Mucosa of stomach (tissue), 1 donor: Measurements from ENCODE around the gene STXBP2.

Experiments used
- H3K27me3 ChIP-seq: one replicate; pipeline ENCODE4 v1.7.0; 2013; ENCODE audit warnings: mild to moderate bottlenecking, low read length; ENCODE audit not compliant: control insufficient read depth, insufficient read depth
- H3K36me3 ChIP-seq: one replicate; pipeline ENCODE4 v1.7.0; 2013; ENCODE audit warnings: low read length; ENCODE audit not compliant: control insufficient read depth, insufficient read depth
- H3K4me1 ChIP-seq: one replicate; pipeline ENCODE4 v1.7.0; 2013; ENCODE audit warnings: mild to moderate bottlenecking, low read length; ENCODE audit not compliant: control insufficient read depth, insufficient read depth
- H3K4me3 ChIP-seq: one replicate; pipeline ENCODE4 v1.7.0; 2013; ENCODE audit warnings: low read length
- H3K9ac ChIP-seq: one replicate; pipeline ENCODE4 v1.7.0; 2013; ENCODE audit warnings: mild to moderate bottlenecking, low read length, moderate library complexity
- H3K9me3 ChIP-seq: one replicate; pipeline ENCODE4 v1.7.0; 2013; ENCODE audit warnings: mild to moderate bottlenecking, low read length, moderate library complexity; ENCODE audit not compliant: control insufficient read depth
- donor health status: Pancreatic carcinoma.

STXBP2 gene

GRCh38 chr19:7652061-7652641 lies 15.2 kb downstream of the STXBP2 start:
- Histone ChIP-seq H3K4me3 (no peak overlapping the region), H3K9me3 (no peaks in the 10 kb centered on the region), H3K4me1 (peaks cover 7% of the 10 kb centered on the region), H3K36me3 (no peaks in the 10 kb centered on the region), H3K9ac (peak overlapping the region; percentile 51), H3K27me3 (no peaks in the 10 kb centered on the region)

GRCh38 chr19:7654401-7654800 lies 17.5 kb downstream of the STXBP2 start:
- H3K36me3 ChIP-seq: no peaks in the 10 kb centered on the region
- H3K9me3 ChIP-seq: no peaks in the 10 kb centered on the region
- H3K27me3 ChIP-seq: peaks cover 3% of the 10 kb centered on the region
- no peak overlapping the region for H3K9ac ChIP-seq
- peaks cover 7% of the 10 kb centered on the region for H3K4me1 ChIP-seq
- H3K4me3 ChIP-seq: no peak overlapping the region

GRCh38 chr19:7655581-7655980 lies 18.7 kb downstream of the STXBP2 start:
- Histone ChIP-seq H3K4me3 (no peak overlapping the region), H3K9me3 (no peaks in the 10 kb centered on the region), H3K4me1 (peaks cover 7% of the 10 kb centered on the region), H3K9ac (no peak overlapping the region), H3K36me3 (no peaks in the 10 kb centered on the region), H3K27me3 (peaks cover 3% of the 10 kb centered on the region)

- Histone ChIP-seq H3K9me3 (no peaks in the 10 kb centered on the region), H3K36me3 (no peaks in the 10 kb centered on the region), H3K4me1 (peaks cover 4% of the 10 kb centered on the region), H3K4me3 (no peak overlapping the region), H3K27me3 (peaks cover 3% of the 10 kb centered on the region), H3K9ac (no peak overlapping the region)
These were observed 20.3 kb downstream of the STXBP2 start for GRCh38 chr19:7657131-7657751.

- Histone ChIP-seq H3K9me3 (no peaks in the 10 kb centered on the region), H3K36me3 (no peaks in the 10 kb centered on the region), H3K27me3 (peaks cover 3% of the 10 kb centered on the region), H3K4me1 (no peaks in the 10 kb centered on the region), H3K9ac (no peak overlapping the region), H3K4me3 (no peak overlapping the region)
These were observed 21.3 kb downstream of the STXBP2 start for GRCh38 chr19:7658219-7658686.

- no peaks in the 10 kb centered on the region for H3K9me3 ChIP-seq
- no peaks in the 10 kb centered on the region for H3K4me1 ChIP-seq
- no peak overlapping the region for H3K9ac ChIP-seq
- no peaks in the 10 kb centered on the region for H3K36me3 ChIP-seq
- H3K4me3 ChIP-seq: no peak overlapping the region
- peaks cover 3% of the 10 kb centered on the region for H3K27me3 ChIP-seq
These were observed 25.0 kb downstream of the STXBP2 start for GRCh38 chr19:7661744-7662538.

GRCh38 chr19:7662657-7663056 lies 25.7 kb downstream of the STXBP2 start:
- Histone ChIP-seq H3K4me1 (no peaks in the 10 kb centered on the region), H3K27me3 (peaks cover 3% of the 10 kb centered on the region), H3K9ac (no peak overlapping the region), H3K9me3 (no peaks in the 10 kb centered on the region), H3K4me3 (no peak overlapping the region), H3K36me3 (no peaks in the 10 kb centered on the region)

GRCh38 chr19:7663706-7664105 lies 26.8 kb downstream of the STXBP2 start:
- no peaks in the 10 kb centered on the region for H3K27me3 ChIP-seq
- H3K9ac ChIP-seq: no peak overlapping the region
- H3K36me3 ChIP-seq: no peaks in the 10 kb centered on the region
- no peaks in the 10 kb centered on the region for H3K4me1 ChIP-seq
- H3K4me3 ChIP-seq: no peak overlapping the region
- H3K9me3 ChIP-seq: no peaks in the 10 kb centered on the region

- Histone ChIP-seq H3K9me3 (no peaks in the 10 kb centered on the region), H3K9ac (no peak overlapping the region), H3K4me3 (no peak overlapping the region), H3K27me3 (peaks cover 11% of the 10 kb centered on the region), H3K36me3 (no peaks in the 10 kb centered on the region), H3K4me1 (no peaks in the 10 kb centered on the region)
These were observed 28.2 kb downstream of the STXBP2 start for GRCh38 chr19:7665076-7665475.

- Histone ChIP-seq H3K36me3 (no peaks in the 10 kb centered on the region), H3K27me3 (peaks cover 26% of the 10 kb centered on the region), H3K4me1 (no peaks in the 10 kb centered on the region), H3K9ac (no peak within 1 kb of the TSS), H3K9me3 (no peaks in the 10 kb centered on the region), H3K4me3 (no peak within 1 kb of the TSS)
These were observed 31.9 kb downstream of the STXBP2 start, which contains the start of gene RETN for GRCh38 chr19:7668842-7669241. Gene RETN (plus strand): TSS chr19:7669049. CDS start chr19:7669327, 278 bp downstream.

- Histone ChIP-seq H3K27me3 (peaks cover 26% of the 10 kb centered on the region), H3K9ac (no peak overlapping the region), H3K4me1 (peaks cover 3% of the 10 kb centered on the region), H3K4me3 (no peak overlapping the region), H3K36me3 (no peaks in the 10 kb centered on the region), H3K9me3 (no peaks in the 10 kb centered on the region)
These were observed 32.7 kb downstream of the STXBP2 start for GRCh38 chr19:7669641-7670040.

GRCh38 chr19:7670150-7670783 lies 33.4 kb downstream of the STXBP2 start:
- H3K9ac ChIP-seq: no peak overlapping the region
- no peak overlapping the region for H3K4me3 ChIP-seq
- peaks cover 3% of the 10 kb centered on the region for H3K4me1 ChIP-seq
- H3K36me3 ChIP-seq: no peaks in the 10 kb centered on the region
- no peaks in the 10 kb centered on the region for H3K9me3 ChIP-seq
- peaks cover 26% of the 10 kb centered on the region for H3K27me3 ChIP-seq
